ENCODE results near the gene OR6V1. TPM values are rescaled to one million over a fixed set of nuclear protein-coding genes. Genes with fewer than 3 reads are reported as not detected.

The OR6V1 gene
- total RNA-seq, 2 experiments from 2014 or later = not detected

DNA sequence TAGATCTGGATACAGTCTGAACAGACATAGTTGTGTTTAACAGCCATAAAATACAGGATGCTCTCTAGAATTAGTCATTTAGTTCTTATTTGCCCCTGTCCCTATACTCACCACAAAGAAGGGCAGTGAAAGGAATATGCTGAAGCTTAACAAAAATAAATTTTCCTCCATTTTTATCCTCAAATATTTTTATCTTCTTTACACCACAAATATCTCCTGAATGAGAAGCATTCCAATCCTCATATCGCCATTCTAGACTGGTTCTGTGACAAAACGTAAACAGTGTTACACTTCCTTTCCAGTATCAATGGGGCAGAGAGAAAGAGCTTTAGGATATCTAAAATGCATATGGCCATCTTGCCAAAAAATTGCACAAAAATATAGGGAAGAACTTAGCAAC lies 26.8 kb upstream of the OR6V1 start:
- intact Hi-C loops (cut with micrococcal nuclease) = no loop called here
- ATAC-seq (no peak), DNase-seq (no peak)
- TF ChIP-seq, protein P1, sequence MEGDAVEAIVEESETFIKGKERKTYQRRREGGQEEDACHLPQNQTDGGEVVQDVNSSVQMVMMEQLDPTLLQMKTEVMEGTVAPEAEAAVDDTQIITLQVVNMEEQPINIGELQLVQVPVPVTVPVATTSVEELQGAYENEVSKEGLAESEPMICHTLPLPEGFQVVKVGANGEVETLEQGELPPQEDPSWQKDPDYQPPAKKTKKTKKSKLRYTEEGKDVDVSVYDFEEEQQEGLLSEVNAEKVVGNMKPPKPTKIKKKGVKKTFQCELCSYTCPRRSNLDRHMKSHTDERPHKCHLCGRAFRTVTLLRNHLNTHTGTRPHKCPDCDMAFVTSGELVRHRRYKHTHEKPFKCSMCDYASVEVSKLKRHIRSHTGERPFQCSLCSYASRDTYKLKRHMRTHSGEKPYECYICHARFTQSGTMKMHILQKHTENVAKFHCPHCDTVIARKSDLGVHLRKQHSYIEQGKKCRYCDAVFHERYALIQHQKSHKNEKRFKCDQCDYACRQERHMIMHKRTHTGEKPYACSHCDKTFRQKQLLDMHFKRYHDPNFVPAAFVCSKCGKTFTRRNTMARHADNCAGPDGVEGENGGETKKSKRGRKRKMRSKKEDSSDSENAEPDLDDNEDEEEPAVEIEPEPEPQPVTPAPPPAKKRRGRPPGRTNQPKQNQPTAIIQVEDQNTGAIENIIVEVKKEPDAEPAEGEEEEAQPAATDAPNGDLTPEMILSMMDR (IDR thresholded peaks at IDR 0.05) = no peak
- Mint-ChIP-seq H3K9me3 (no peaks in the 10 kb centered on the region), H3K27ac (no peak overlapping the region), H3K36me3 (ENCODE audit: low read depth) (no peaks in the 10 kb centered on the region), H3K4me1 (ENCODE audit: low read depth) (no peaks in the 10 kb centered on the region), H3K4me3 (no peak overlapping the region), H3K27me3 (peaks cover 16% of the 10 kb centered on the region)
- ChIA-PET POLR2A (interaction anchor here (0.6 kb wide), 1 partner anchor 182 kb away, joined by 3 read pairs; no protein-coding TSS in a partner anchor), CTCF (interaction anchor here (0.8 kb wide), 1 partner anchor 190 kb away, joined by 5 read pairs; no protein-coding TSS in a partner anchor)

DNA sequence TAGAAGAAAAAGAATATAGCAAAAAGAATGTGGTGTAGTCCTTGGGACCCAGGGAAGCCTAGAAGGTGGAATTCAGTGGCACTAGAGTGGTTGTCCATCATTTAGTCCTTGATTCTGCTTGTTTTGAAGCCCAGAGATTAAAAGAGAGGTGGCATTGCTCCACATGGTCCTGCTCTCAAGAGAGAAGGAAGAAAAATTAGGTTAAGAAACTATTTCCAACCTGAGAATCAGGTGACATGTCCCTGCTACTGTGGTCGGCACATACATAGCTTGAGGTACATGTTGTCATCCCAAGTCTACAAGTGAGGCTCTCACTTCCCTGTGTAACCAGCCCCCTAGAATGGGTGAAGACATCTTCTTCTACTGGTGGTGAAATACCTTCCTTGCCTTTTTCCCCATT lies 25.1 kb upstream of the OR6V1 start, which contains the start of gene OR9A2:
TSS of gene OR9A2 (minus strand) at position 101 of the 400 bp plus-strand sequence. CDS start at position 101, 0 bp downstream.
- ATAC-seq = no peak

DNA sequence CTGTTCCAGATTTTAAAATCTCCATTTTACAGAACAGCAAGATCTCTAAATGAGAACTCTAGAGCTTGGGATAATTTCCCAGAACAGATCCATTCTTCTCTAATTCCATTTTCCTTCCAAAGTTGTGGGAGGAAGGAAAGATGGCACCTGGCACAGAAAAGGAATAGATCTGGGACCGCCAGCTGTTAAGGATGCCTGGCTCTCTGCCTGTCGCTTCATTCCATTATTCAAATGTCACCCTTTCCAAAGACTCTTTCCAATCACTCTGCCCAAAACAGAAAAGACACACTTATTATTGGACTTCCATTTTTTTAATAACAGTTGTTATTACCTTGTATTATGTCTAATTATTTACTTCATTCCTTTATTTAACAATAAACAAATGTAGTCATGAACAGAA lies 24.5 kb upstream of the OR6V1 start:
- Mint-ChIP-seq H3K4me1 (ENCODE audit: low read depth) (no peaks in the 10 kb centered on the region), H3K36me3 (ENCODE audit: low read depth) (no peaks in the 10 kb centered on the region), H3K27ac (no peak overlapping the region), H3K9me3 (no peaks in the 10 kb centered on the region), H3K4me3 (no peak overlapping the region), H3K27me3 (peaks cover 16% of the 10 kb centered on the region)
- TF ChIP-seq, protein P1 (IDR thresholded peaks at IDR 0.05) = no peak
- intact Hi-C loops (cut with micrococcal nuclease) = no loop called here
- ChIA-PET CTCF (interaction anchor here (1.6 to 1.7 kb wide), 2 partner anchors 16 to 187 kb away, joined by 3 to 6 read pairs; no protein-coding TSS in a partner anchor), POLR2A (interaction anchor here (0.9 kb wide), 1 partner anchor 8 kb away, joined by 3 read pairs; no protein-coding TSS in a partner anchor)
- DNase-seq (no peak), ATAC-seq (no peak)

More for the DNA sequence above, 25.1 kb upstream of the OR6V1 start, which contains the start of gene OR9A2:
- Mint-ChIP-seq H3K9me3 (no peaks in the 10 kb centered on the region), H3K4me1 (ENCODE audit: low read depth) (no peaks in the 10 kb centered on the region), H3K4me3 (no peak within 1 kb of the TSS), H3K27ac (no peak within 1 kb of the TSS), H3K36me3 (ENCODE audit: low read depth) (no peaks in the 10 kb centered on the region), H3K27me3 (peaks cover 16% of the 10 kb centered on the region)
- POLR2A ChIA-PET = interaction anchor here (0.9 kb wide), 1 partner anchor 9 kb away, joined by 3 read pairs; no protein-coding TSS in a partner anchor
- DNase-seq = no peak
- intact Hi-C loops (cut with micrococcal nuclease) = no loop called here
- TF ChIP-seq, protein P1 (IDR thresholded peaks at IDR 0.05) = no peak
- CTCF ChIA-PET = interaction anchor here (1.7 kb wide), 1 partner anchor 15 kb away, joined by 3 read pairs; no protein-coding TSS in a partner anchor

DNA sequence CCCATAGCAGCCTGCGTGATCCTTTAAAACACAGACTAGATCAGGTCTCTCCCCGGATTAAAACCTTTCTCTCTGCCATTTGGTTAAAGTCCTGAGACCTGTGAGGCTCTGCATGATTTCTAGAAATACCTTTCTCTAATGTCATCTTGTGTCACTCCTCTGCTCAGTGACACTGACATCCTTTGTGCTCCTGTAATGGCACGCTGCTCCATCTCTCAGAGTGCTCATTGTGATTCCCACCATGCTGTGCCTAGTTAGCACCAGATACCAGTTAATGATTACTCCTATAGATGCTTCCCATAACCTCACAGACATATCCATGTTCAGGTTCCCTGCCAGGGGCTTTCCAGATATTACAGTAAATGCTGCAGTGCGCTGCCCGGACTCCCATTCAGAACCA lies 13.5 kb upstream of the OR6V1 start:
- POLR2A ChIA-PET = no interaction called here
- ATAC-seq = no peak

DNA sequence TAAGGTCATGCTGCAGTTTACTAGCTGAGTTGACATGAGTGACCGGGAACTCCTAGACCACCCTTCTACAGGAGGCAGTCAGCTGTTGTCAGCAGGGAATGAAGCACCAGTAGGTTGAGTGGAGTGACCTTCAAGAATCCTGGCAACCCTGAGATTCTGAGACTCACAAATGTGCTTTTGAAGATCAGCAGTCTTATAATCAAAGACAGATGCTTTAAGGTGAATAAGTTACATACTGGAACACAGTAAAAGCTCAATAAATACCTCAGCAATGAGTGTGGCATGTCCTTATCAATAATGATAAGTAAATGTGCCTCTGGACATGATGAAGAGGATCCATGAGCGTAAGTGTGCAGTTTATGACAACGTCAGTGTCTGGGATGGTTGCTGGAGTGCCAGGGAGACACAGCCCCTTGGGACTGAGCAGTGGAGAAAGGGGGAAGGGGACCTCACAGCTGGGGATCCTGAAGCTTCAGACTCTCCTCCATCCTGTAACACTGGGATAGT lies 11.9 kb upstream of the OR6V1 start:
- no peaks in the 10 kb centered on the region for H3K9me3 Mint-ChIP-seq
- ChIA-PET CTCF (no interaction called here), POLR2A (no interaction called here)
- no peak overlapping the region for H3K4me3 Mint-ChIP-seq
- intact Hi-C loops (cut with micrococcal nuclease) = no loop called here
- no peak overlapping the region for H3K27ac Mint-ChIP-seq
- TF ChIP-seq, protein P1 (IDR thresholded peaks at IDR 0.05) = no peak
- no peaks in the 10 kb centered on the region for H3K36me3 Mint-ChIP-seq (ENCODE audit: low read depth)
- ATAC-seq (no peak), DNase-seq (no peak)
- H3K4me1 Mint-ChIP-seq (ENCODE audit: low read depth) = no peaks in the 10 kb centered on the region
- H3K27me3 Mint-ChIP-seq = peaks cover 5% of the 10 kb centered on the region

More for the DNA sequence above, 13.5 kb upstream of the OR6V1 start:
- no peaks in the 10 kb centered on the region for H3K36me3 Mint-ChIP-seq (ENCODE audit: low read depth)
- H3K9me3 Mint-ChIP-seq = peaks cover 9% of the 10 kb centered on the region
- no peak overlapping the region for H3K27ac Mint-ChIP-seq
- H3K4me1 Mint-ChIP-seq (ENCODE audit: low read depth) = no peaks in the 10 kb centered on the region
- CTCF ChIA-PET = no interaction called here
- intact Hi-C loops (cut with micrococcal nuclease) = no loop called here
- TF ChIP-seq, protein P1 (IDR thresholded peaks at IDR 0.05) = no peak
- DNase-seq = no peak
- H3K4me3 Mint-ChIP-seq = no peak overlapping the region
- peaks cover 10% of the 10 kb centered on the region for H3K27me3 Mint-ChIP-seq
